GM12892 (cell line): ENCODE measurements around the gene FREM2.

Experiments used
- POLR2A ChIP-seq: IDR thresholded peaks from 2 replicates; pipeline ENCODE4 v1.6.1; 2011; ENCODE audit warnings: low read depth, low read length, control low read depth
- POLR2AphosphoS5 ChIP-seq: IDR thresholded peaks from 2 replicates; pipeline ENCODE4 v1.6.1; 2011; ENCODE audit warnings: low read depth, low read length, control low read depth
- TAF1 ChIP-seq: IDR thresholded peaks from 2 replicates; pipeline ENCODE4 v1.6.1; 2011; ENCODE audit warnings: low read depth, mild to moderate bottlenecking, control low read depth, low read length, borderline replicate concordance

DNA sequence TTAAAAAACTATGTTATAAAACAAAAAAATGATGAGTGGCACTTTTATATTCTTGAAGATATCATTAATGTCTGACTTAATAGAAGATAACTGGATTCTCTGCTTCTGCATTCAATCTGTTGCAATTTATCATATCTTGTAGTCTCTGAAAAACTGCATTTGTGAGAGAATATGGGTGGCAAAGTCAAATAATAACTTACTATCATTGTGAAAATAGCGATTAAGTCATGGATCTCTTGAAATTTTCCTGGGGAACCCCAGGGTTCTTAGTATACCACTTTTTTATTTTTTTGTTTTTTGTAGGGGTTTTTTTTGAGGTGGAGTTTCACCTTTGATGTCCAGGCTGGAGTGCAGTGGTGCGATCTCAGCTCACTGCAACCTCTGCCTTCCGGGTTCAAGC, 176.7 kb downstream of the FREM2 start:
- TF ChIP-seq POLR2A (no peak), POLR2AphosphoS5 (no peak), TAF1 (no peak)
